GM21576 (cell line): ENCODE measurements around the gene PCNA.

Experiments used
- ATAC-seq: cut with Tn5 transposase; IDR thresholded peaks from one replicate; pipeline ENCODE4 v1.9.1; 2021; ENCODE audit warnings: mild to moderate bottlenecking, moderate library complexity; ENCODE audit not compliant: unreplicated experiment

PCNA gene

DNA sequence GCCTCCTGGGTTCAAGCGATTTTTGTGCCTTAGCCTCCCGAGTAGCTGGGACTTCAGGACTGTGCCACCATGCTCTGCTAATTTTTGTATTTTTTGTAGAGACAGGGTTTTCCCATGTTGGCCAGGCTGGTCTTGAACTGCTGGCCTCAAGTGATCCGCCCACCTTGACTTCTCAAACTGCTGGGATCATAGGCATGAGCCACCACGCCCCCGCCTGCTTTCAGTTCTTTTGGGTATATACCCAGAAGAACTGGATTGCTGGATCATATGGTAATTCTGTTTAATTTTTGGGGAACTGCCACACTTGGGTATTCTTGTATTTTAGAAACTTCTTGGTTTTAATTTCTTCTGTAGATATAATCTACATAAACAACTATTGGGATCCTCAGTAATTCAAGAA lies 24.1 kb upstream of the PCNA start:
- ATAC-seq = no peak

DNA sequence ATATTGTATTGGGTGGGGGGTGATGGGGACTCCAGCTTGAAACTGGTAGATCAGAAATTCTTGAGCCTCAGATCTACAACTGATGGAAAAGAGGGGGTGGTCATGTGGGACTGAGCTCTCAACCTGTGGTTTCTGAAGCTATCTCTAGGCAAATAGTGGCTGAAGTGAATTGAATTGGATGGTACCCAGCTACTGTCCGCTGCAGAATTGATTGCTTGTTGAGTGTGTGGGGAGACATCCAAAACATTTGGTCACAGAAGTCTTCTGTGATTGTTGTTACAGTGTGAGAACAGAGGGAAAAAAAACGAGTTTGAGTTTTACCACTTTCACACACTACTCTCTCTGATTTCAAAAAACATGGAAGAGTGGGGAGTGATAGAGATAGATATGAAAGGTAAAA lies 21.9 kb upstream of the PCNA start:
- no peak for ATAC-seq

DNA sequence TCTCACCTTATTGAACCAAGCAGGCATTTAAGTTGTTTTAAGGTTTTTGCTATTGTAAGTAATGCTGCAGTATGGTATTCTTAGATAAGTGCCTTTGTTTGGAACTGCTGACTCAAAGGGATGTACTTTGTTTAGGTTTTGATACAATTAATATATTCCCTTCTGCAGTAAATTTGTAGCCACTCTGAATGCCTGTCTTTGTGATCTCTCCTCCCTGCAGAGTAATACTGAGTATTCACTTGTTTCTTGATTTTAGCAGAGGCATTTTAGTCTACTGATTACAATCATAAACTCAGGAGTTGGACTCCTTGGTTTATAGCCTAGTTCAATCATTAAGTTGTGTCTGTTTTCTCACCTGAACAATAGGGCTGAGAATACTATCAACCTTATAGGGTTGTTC lies 20.4 kb upstream of the PCNA start:
- ATAC-seq = no peak

DNA sequence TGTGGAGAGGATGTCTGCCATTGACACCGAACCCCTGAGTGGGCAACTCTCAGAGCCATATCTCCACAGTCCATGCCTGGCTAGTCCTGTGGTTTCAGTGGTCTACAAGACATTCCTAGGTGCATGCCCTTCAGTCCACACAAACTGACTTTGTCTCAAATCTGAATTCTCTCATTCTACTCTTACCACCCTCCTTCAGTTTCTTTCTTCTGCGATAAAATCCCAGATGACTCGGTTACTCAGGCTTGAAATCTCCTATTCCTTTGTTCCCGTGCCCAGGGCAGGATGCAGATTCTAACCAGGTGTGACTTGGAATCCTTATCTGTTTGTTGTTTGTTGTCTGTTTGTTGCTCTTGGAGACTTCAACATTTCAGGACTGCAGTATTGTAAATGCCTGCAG lies 16.3 kb upstream of the PCNA start:
- ATAC-seq = peak; percentile 12

DNA sequence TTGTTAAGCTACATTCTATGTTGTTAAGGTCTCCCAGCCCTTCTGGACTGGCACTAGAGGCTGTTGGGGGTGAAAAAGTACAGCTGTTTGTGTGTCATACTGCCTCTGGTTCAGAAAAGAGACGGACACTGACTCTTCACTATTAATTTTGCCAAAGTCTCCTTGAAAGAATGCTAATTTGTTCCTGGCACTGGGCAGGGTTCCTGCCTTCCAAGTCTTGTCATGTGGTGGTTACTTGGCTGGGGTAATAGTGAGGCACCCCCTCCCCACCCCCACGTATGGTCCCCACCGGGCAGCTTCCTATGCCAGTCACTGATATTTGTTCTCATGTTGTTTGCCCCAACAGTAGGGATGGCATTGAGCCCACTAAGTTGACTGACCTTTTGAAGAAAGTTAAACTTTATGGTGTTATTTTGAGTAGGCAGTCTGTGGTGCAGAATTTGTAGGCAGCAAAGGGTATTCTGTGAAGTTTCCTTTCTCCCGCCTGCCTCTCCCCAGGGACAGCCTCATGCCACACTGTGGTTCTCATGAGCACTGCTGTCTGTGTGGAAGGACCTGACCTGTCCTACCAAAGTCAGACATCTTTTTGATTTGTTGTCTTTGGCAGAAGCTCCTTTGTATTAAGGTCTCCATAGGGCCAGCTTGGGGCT lies 15.7 kb upstream of the PCNA start:
- ATAC-seq = peak; percentile 52

DNA sequence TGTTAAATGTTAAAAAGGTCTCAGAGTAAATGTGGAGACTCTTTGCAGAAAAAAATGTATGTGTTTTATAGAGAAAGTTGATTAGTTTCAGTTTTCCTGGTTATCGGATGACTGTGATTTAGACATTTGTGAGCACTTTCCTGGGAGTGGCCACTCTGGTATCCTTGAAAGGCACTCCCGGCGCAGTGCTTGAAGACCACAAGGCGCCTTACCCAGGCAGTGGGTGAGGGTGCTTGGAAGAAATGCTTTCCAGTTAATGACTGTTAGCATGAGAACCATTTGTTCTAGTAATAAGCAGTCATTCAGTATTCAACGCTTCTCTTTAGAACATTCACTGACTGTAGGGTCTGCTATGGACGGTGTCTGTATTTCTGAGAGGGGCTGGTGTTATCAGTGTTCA lies 14.2 kb upstream of the PCNA start:
- no peak for ATAC-seq

DNA sequence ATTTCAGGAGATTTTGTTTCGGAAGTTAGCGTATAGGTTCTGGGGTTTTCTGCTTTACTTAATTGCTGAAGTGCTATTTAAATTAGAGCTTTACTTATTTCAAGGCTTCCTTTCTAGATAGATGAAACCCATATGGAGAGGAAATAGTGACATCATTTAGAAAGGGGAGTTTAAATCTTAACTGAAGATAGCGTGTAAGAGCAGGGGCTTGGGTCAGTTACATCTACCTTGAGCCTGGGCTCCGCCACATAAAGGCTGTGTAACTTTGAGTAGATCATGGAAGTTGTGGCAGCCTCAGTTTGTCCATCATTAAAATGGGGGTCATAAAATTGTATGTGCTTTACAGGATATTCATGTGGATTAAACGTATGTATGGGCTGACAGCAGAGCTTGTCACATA lies 11.7 kb upstream of the PCNA start:
- no peak for ATAC-seq

DNA sequence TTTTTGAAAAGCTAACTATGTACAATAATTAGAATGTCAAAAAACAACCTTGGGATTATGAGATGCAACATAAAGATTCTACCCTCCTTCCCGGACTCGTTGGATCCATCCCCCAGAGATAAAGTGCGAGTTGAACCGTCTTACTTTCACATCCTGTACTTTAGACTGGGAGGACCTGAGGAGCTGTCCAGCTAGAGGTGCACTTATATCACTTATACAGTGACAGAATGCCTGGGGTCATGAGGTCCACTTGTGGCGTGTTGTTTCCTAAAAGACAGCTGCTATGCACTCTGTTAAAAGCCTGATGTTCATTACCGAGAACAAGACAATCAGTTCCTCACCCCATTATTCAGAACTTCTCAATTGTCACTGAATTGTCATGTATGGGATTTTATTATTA lies 9.1 kb upstream of the PCNA start:
- no peak for ATAC-seq

DNA sequence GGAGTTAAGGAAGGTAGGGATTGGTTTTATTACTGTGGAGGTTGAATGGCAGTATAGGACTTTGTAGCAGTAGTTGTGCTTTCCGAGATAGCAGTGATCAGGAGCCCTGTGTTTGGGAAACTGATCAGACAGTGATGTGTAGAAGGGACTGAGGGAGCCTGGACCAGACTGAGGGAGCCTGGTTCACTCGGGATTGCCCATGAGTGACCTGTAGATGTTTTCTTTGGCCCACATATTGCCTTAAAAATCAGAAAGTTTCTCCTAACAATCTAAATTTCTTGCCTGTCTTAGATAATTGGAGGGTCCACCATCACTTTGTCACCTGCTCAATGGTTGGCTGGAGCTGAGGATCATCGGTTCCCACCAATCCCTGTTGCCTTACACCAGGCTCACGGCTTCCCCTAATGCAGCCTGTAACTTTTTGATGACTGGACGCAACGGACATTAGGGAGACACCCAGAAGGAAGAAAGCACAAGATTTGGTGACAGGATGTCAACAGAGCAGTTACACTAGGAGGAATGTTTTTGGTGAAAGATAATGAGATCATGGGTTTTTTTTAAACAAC lies 8.2 kb upstream of the PCNA start:
- no peak for ATAC-seq

DNA sequence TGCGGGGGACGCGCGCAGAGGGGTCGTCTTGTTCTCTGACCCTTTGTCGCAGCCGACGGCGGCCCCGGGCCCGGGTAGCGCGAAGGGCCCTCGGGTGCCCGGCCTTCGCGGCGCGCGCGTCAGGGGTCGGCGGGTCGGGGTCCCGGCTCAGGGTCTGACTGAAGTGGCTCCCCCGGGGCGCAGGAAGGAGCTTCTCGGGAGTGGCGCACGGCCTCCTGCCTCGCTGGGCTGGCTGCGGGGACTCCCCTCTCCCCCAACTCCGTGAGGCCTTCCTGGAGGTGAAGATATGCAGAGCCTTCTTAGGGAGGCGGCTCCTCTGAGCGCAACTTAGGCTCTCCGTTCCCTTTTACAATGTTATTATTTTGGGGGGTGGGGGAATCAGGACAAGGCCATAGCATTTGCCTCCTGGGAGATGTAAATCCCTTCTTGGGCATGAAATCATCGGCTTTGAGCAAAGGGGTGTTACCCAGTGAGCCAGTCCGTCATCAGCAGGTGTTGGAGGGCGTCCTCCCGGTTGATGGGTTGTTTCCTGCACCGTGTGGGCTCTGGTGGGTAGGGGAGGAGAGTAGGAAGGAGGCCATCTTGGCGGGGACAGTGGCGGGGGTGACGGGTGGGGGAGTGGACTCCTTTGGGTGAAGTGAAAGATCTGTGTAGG lies 7.6 kb upstream of the PCNA start:
- peak; percentile 27 for ATAC-seq

DNA sequence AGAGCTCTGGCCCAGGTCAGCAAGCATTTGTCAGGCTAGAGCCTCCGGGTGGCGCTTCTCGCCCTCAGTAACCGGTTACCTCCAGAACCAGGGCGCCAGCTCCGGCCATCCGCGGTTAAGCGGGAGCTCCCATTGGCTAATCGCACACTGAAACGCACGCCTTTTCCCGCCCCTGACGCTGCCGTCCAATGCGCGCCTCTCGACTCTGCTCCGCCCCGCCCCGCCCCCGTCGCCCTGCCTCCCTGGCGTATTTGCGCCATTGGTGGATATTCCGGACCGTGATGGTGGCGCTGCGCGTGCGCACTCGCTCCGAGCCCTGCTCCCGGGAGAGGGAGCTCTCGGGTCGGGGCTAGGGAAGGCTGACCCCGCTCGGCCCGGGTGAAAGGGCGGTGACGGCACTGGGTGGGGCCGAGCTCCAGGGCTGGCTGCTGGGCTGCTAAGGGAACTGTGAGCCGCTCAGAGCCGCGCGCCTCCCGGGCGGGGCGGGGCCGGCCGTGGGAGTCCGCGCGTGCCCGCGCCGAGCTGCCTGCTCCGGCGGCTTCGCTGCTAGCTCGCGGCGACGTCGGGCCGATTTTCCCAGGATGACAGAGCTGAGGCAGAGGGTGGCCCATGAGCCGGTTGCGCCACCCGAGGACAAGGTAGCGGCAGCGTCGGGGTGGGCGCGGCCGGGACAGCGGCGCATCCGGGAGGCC lies 6.9 kb upstream of the PCNA start, which contains the start of gene CDS2:
CDS2 (plus strand) TSS at position 497 of the 692 bp plus-strand sequence; CDS start at position 582, 85 bp downstream.
- peak; percentile 89 for ATAC-seq

DNA sequence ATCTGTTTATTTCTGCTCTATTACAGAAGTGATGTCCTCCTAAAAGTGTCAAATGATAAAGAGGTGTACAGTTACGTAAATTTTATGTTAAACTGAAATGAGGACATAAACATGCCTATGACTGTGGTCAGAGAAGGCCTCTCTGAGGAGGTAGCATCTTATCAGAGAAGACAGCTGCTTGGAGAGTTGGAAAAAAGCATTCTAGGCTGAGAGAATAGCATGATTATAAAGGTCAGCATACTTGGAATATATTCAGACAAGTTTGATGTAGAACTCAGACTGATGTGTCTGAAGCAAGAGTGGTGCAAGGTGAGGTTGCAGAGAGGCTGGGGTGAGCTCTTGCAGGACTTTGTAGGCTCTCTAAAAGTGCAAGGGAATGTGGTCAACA lies 3.1 kb upstream of the PCNA start:
- no peak for ATAC-seq

DNA sequence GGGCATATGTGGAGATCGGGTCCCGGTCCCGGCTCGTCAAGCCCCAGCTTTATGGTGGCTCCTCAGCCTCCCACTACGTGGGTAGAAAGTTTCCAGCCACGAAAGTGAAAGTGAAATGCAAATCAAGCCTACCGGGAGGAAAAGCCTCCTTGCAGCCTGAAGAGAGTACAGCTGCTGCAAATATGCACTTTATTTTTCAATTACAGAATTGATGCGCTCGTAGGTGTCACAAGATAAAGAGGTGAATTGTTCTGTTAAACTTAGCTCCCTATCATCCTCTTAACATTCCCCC lies 373 bp upstream of the PCNA start:
- no peak for ATAC-seq

DNA sequence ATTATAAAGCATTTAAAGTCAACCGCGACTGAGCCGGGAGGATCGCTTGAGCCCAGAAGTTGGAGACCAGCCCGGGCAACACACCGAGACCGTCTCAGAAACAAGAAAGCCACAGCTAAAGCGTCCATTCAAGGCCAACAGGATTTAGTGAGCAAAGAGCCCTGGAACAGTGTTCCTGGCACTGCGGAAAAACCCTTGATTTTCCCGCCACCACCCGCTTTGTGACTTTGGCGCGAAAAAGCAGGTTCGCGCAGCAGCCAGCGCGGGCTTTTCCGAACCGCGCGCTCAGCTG lies 669 bp downstream of the PCNA start:
- no peak for ATAC-seq

DNA sequence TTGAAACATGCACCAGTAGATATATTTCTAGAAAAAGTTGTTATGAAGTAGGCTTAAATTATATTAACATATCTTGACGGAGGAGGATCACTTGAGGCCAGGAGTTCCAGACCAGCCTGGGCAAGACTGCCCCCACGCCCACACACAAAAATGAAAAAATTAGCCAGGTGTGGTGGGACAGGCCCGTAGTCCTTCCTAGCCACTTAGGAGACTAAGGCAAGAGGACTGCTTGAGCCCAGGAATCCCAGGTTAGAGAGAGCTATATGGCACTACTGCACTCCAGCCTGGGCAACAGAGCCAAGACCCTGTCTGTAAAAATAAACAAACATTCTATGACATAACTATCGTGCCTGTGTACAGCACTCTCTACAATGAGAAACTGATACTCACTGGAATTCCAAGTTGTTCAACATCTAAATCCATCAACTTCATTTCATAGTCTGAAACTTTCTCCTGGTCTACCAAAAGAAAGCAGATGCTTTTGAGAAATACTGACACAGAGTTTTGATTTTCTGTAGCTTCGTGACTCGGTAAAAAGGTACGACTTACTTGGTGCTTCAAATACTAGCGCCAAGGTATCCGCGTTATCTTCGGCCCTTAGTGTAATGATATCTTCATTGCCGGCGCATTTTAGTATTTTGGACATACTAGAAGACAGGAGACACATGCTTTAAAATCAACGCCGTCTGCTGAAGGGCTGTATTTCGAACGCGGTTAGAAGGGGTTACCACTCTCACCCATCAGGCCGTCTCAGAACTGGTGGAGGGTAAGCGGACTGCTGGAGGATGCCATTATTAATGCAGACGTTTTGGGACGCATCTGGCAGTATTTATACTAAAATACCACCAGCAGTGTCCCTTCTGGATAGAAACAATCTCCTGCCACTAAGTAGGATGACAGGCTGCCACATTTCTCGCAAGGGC lies 1.3 kb downstream of the PCNA start:
- no peak for ATAC-seq

DNA sequence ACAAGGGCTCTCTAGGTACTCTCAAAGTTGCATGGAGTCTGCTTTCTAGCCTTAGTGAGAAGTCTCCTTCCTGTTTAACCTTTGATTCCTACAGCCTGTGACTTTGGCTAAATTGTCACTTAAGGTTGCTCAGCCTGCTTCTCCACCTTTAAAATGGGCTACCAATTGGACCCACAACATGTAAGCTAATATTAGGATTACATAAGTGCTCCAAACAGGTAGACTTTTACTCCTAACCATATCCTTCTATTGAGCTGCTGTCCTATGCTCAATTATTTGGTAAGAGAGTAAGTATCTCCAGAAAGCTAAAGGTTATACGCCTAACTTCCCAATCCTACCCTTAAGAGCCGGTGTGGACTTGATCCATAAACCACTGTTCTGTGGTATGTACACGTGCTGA lies 2.9 kb downstream of the PCNA start:
- no peak for ATAC-seq

DNA sequence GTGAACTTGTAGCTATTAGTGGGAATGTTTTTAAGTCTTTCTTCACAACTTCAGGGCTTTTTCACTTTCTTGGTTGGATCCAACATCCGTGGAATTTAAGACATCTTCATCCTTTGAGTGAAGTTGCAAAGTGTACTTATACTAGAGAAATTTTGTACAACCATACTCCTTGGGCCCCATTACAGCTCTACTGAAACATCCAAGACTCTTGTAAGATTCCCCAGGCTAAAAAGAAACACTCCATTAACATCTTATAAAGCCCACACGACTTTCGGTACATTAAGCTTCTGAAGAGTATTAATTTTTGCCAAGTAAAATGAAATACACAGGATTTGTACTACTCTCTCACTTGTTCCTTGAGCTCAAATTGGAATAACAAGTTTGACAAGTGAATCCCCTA lies 5.4 kb downstream of the PCNA start:
- no peak for ATAC-seq

DNA sequence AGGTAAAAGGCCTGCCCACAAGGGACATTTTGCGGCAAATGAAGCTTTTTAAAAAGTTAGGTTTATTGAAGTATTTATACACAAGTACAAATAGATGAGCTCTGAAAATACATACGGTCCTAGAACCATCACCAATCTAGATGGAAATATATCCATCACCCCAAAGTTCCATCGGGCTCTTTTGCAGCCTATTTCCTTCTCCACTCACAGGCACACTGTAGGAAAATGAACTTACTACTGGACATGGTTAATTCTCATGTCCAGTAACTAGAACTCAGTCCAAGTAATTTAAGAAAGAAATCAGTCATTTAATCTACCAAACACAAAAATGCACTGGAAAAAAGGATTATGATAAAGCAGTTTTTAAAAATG lies 6.2 kb downstream of the PCNA start:
- no peak for ATAC-seq

DNA sequence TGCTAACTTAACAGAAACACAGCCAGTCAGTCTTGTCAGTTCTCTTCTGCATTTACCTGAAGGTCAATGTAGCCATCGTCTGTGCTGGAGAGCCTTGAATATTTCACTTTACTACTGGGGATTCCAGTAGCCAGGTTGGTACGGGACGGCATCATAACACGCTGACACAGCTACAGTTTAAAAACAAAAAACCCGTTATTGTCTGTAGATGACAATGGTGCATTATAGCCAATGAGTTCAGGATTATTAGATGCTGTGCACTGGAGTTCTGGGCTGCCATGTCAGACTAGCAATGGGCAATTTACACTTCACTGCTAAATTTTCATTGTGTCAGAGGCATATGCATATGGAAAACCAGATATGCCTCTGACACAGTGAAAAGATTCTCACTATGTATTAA lies 10.5 kb downstream of the PCNA start:
- no peak for ATAC-seq

DNA sequence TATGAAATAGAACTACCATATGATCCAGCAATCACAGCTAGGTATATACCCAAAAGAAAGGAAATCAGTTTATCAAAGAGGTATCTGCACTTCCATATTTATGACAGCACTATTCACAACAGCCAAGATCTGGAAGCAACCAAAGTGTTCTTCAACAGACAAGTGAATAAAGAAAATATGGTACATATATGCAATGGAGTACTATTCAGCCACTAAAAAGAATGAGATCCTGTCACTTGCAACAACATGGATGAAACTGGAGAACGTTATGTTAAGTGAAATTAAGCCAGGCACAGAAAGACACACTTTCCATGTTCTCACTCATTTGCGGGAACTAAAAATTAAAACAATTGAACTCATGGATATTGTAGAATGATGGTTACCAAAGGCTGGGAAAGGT lies 15.3 kb downstream of the PCNA start:
- no peak for ATAC-seq

DNA sequence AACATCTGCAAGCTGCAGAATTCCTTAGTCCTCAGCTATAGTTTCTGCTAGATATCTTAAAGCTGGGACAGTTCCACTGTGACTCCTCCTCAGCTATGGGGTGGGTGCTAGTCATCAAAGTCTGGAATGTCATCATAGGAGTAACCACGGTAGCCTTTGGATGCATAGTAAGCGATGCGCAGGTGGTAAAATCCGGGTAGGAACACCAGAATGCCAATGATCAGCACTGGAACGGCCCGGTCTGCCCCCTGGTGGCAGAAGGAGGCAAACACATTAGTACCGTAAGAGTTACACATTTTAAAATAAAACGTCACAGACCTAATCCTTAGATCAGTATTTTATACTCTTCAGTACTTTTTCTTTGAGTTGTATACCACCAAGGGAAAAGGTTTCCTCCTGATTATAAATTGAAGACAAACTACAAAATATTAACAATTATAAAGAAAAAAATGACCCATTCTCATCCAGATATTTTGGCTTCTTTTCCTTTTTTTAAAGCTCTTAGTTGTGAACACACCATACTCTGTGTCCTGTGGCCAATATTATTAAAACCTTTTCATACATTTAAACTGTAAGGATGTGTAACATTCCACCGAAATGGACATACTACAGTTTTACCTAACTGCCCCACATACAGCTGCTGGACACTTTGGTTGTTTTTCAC lies 18.9 kb downstream of the PCNA start:
- no peak for ATAC-seq
